GM23248 (cell line): Measurements from ENCODE around the gene RPS10. TPM values are rescaled to one million over a fixed set of nuclear protein-coding genes. Genes with fewer than 3 reads are reported as not detected.
"Not testable (repeated sequence)": the region's sequence is repeated elsewhere in the genome, so short reads cannot be mapped to it uniquely, and the experiment has no call there.

Source experiments
- DNase-seq: peaks from one replicate; pipeline ENCODE4 v3.0.0-alpha.2; 2015
- H2AFZ ChIP-seq: fragments of 200-600 bp; sonication (generic); 2 replicates; pipeline ENCODE4 v1.6.1; 2016; ENCODE audit warnings: antibody characterized with exemption
- H3F3A ChIP-seq: fragments of 200-600 bp; sonication (generic); 2 replicates; pipeline ENCODE4 v1.6.1; 2016; ENCODE audit warnings: mild to moderate bottlenecking, antibody characterized with exemption, mixed run types; ENCODE audit not compliant: insufficient read depth
- H3K27ac ChIP-seq: fragments of 200-600 bp; sonication (generic); 2 replicates; pipeline ENCODE4 v1.5.1; 2016; ENCODE audit warnings: mild to moderate bottlenecking
- H3K27me3 ChIP-seq: fragments of 200-600 bp; sonication (generic); replicated peaks from 2 replicates; pipeline ENCODE4 v1.6.1; 2016; ENCODE audit warnings: mild to moderate bottlenecking; ENCODE audit not compliant: insufficient read depth
- H3K36me3 ChIP-seq: fragments of 200-600 bp; sonication (generic); 2 replicates; pipeline ENCODE4 v1.6.1; 2016; ENCODE audit warnings: low read depth, mild to moderate bottlenecking
- H3K4me1 ChIP-seq: fragments of 200-600 bp; sonication (generic); 2 replicates; pipeline ENCODE4 v1.6.1; 2016; ENCODE audit warnings: mild to moderate bottlenecking; ENCODE audit not compliant: insufficient read depth
- H3K4me2 ChIP-seq: fragments of 200-600 bp; sonication (generic); one replicate; pipeline ENCODE4 v1.6.1; 2016; ENCODE audit warnings: mild to moderate bottlenecking; ENCODE audit not compliant: unreplicated experiment
- H3K4me3 ChIP-seq: fragments of 200-600 bp; sonication (generic); 2 replicates; pipeline ENCODE4 v1.5.1; 2016; ENCODE audit warnings: mild to moderate bottlenecking
- H3K79me2 ChIP-seq: fragments of 200-600 bp; sonication (generic); 2 replicates; pipeline ENCODE4 v1.6.1; 2016; ENCODE audit warnings: mild to moderate bottlenecking; ENCODE audit not compliant: insufficient read depth
- H3K9ac ChIP-seq: fragments of 200-600 bp; sonication (generic); 2 replicates; pipeline ENCODE4 v1.6.1; 2016; ENCODE audit warnings: mild to moderate bottlenecking
- H3K9me2 ChIP-seq: fragments of 200-600 bp; sonication (generic); 2 replicates; pipeline ENCODE4 v1.6.1; 2016; ENCODE audit warnings: mixed run types, mild to moderate bottlenecking, moderate library complexity; ENCODE audit not compliant: insufficient read depth
- H3K9me3 ChIP-seq: fragments of 200-600 bp; sonication (generic); one replicate; pipeline ENCODE4 v1.6.1; 2017; ENCODE audit warnings: low read depth
- H4K20me1 ChIP-seq: fragments of 200-600 bp; sonication (generic); 2 replicates; pipeline ENCODE4 v1.6.0; 2016; ENCODE audit not compliant: insufficient read depth
- EZH2 ChIP-seq: fragments of 200-600 bp; sonication (generic); IDR thresholded peaks from 2 replicates; pipeline ENCODE4 v1.6.1; 2018; ENCODE audit warnings: antibody characterized with exemption, mild to moderate bottlenecking; ENCODE audit not compliant: insufficient read depth, poor library complexity, severe bottlenecking
- EZH2phosphoT487 ChIP-seq: fragments of 200-600 bp; sonication (generic); IDR thresholded peaks from 2 replicates; pipeline ENCODE4 v1.6.1; 2018; ENCODE audit warnings: antibody characterized with exemption, moderate library complexity, mild to moderate bottlenecking, low read depth; ENCODE audit not compliant: insufficient read depth
- WGBS, 2 experiments: methylation state at CpG; one replicate each; pipeline ENCODE4 v1.1.6; 2015 to 2017; ENCODE audit warnings: low lambda C conversion rate in 2 of 2, low coverage in 1 of 2; ENCODE audit errors: missing lambda C conversion rate in 2 of 2; 5-methylcytosine and 5-hydroxymethylcytosine counted together
- in situ Hi-C: fragments of 300-500 bp; cut with MboI; formaldehyde crosslinking; loops from 2 replicates; pipeline ENCODE4 v1.15.0; 2020
- polyA plus RNA-seq: library from polyadenylated mRNA; unstranded; fragments of >200 nt; fragmentation: Nextera tagmentation; extraction: Ambion mirVana; gene quantifications from 2 replicates; pipeline ENCODE4 v1.2.1, GENCODE V29; 2016
- total RNA-seq: library from RNA; depleted of rRNA; stranded (reverse); fragments of >200 nt; shearing (Covaris generic); gene quantifications from 2 replicates; pipeline ENCODE4 v1.2.3, GENCODE V29; 2014

Gene RPS10
- total and polyA plus RNA-seq, 2 experiments from 2014 or later = 596 to 2,539 TPM

DNA sequence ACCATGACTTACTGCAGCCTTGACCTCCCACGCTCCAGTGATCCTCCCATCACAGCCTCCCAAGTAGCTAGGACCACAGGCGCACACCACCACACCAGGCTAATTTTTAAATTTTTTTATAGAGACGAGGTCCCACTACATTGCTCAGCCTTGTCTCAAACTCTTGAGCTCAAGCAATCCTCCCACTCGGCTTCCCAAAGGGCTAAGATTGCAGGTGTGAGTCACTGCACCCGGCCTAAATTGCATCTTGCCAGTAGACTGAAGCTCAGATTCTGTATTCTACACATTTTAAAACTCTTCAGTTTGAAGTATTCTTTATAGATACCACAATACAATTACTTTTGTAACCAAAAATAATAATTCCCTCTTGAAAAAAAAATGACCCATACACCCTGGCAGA is 44.8 kb downstream of the RPS10 start:
- no peaks in the 10 kb centered on the region for H3K9me3 ChIP-seq
- H3K36me3 ChIP-seq = no peaks in the 10 kb centered on the region
- peaks cover 19% of the 10 kb centered on the region for H3K4me1 ChIP-seq
- TF ChIP-seq EZH2phosphoT487 = no peak
- no peak for TF ChIP-seq EZH2
- no peak overlapping the region for H2AFZ ChIP-seq
- no peak overlapping the region for H3K4me3 ChIP-seq
- DNase-seq = peak; percentile 63
- peaks cover 5% of the 10 kb centered on the region; the same call in 1 of the 2 replicates for H4K20me1 ChIP-seq
- H3K79me2 ChIP-seq = peaks cover 100% of the 10 kb centered on the region
- in situ Hi-C loops = loop anchor here (10.0 kb wide), 1 partner anchor 126 kb away; no protein-coding TSS in a partner anchor
- H3K4me2 ChIP-seq = no peak overlapping the region
- no peak overlapping the region for H3K27ac ChIP-seq
- H3K27me3 ChIP-seq = no peaks in the 10 kb centered on the region
- no peaks in the 10 kb centered on the region for H3K9me2 ChIP-seq
- H3F3A ChIP-seq = peaks cover 34% of the 10 kb centered on the region
- H3K9ac ChIP-seq = no peak overlapping the region
- 79 to 83% methylated on average over 5 of the region's 5 CpGs for WGBS, 2 experiments

DNA sequence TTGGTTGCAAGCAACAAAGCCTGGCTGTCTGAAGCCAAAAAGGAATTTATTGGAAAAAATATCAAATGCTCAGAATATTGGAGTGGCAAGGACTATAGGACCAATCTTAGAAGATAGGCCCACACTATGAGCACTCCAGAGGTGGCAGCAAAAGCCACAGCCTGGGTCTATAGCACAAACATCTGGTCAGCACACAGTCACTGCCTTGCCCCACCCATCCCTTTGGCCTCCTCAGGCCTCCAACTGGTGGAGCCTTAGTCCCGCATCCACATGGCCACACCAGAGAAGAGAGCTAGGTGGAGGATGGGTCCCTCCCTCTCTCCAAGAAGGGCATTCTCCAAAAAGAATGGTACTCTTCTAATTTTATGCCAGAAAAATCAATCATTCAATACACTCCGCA is 47.4 kb downstream of the RPS10 start:
- Histone ChIP-seq H3K9ac (no peak overlapping the region), H2AFZ (no peak overlapping the region), H3K9me2 (no peaks in the 10 kb centered on the region), H3K4me3 (no peak overlapping the region), H4K20me1 (peaks cover 4% of the 10 kb centered on the region; the same call in 1 of the 2 replicates), H3K79me2 (peaks cover 100% of the 10 kb centered on the region), H3K36me3 (no peaks in the 10 kb centered on the region), H3K4me1 (peaks cover 12% of the 10 kb centered on the region), H3K27me3 (no peaks in the 10 kb centered on the region), H3K4me2 (no peak overlapping the region), H3K9me3 (no peaks in the 10 kb centered on the region), H3K27ac (no peak overlapping the region), H3F3A (peaks cover 18% of the 10 kb centered on the region)
- no peak for TF ChIP-seq EZH2phosphoT487
- no peak for TF ChIP-seq EZH2
- in situ Hi-C loops = no loop called here
- WGBS, 2 experiments = 79 to 83% methylated on average over 2 of the region's 2 CpGs
- peak; percentile 21 for DNase-seq

GRCh38 chr6:34377984-34378383 is 47.9 kb downstream of the RPS10 start:
- Histone ChIP-seq H3K27ac (no peak overlapping the region), H3K36me3 (no peaks in the 10 kb centered on the region), H4K20me1 (peaks cover 4% of the 10 kb centered on the region; the same call in 1 of the 2 replicates), H3F3A (peaks cover 13% of the 10 kb centered on the region), H3K4me1 (peaks cover 7% of the 10 kb centered on the region; the same call in 1 of the 2 replicates), H3K79me2 (peaks cover 100% of the 10 kb centered on the region), H3K9me3 (no peaks in the 10 kb centered on the region), H3K4me3 (no peak overlapping the region), H3K9ac (no peak overlapping the region), H2AFZ (no peak overlapping the region), H3K4me2 (no peak overlapping the region), H3K9me2 (no peaks in the 10 kb centered on the region), H3K27me3 (no peaks in the 10 kb centered on the region)
- in situ Hi-C loops = no loop called here
- WGBS, 2 experiments = 97 to 99% methylated on average over 5 of the region's 5 CpGs
- TF ChIP-seq EZH2 = no peak
- TF ChIP-seq EZH2phosphoT487 = no peak
- DNase-seq = peak; percentile 9

- DNase-seq, H4K20me1 ChIP-seq, H3K9ac ChIP-seq, in situ Hi-C loops, H3K9me2 ChIP-seq, H3K4me1 ChIP-seq, H3K27ac ChIP-seq, H3K4me2 ChIP-seq, H3K4me3 ChIP-seq, H3K36me3 ChIP-seq, H2AFZ ChIP-seq, H3F3A ChIP-seq, H3K27me3 ChIP-seq, H3K9me3 ChIP-seq: not testable (repeated sequence)
- WGBS, 2 experiments = 97 to 98% methylated on average over 5 of the region's 5 CpGs
- peaks cover 100% of the 10 kb centered on the region for H3K79me2 ChIP-seq
Measured at GRCh38 chr6:34377571-34377970, 48.3 kb downstream of the RPS10 start.

- no peak for DNase-seq
- WGBS, 2 experiments = 94 to 96% methylated on average over 5 of the region's 5 CpGs
- H3K27ac ChIP-seq = no peak overlapping the region
- no peak overlapping the region for H3K4me2 ChIP-seq
- no peaks in the 10 kb centered on the region for H3K9me2 ChIP-seq
- H3K79me2 ChIP-seq = peaks cover 100% of the 10 kb centered on the region
- peaks cover 5% of the 10 kb centered on the region; the same call in 1 of the 2 replicates for H3K4me1 ChIP-seq
- no peak overlapping the region for H3K9ac ChIP-seq
- H4K20me1 ChIP-seq = peaks cover 4% of the 10 kb centered on the region; the same call in 1 of the 2 replicates
- H3K9me3 ChIP-seq = no peaks in the 10 kb centered on the region
- TF ChIP-seq EZH2phosphoT487 (no peak), EZH2 (no peak)
- no peaks in the 10 kb centered on the region for H3K27me3 ChIP-seq
- H3K36me3 ChIP-seq = no peaks in the 10 kb centered on the region
- peaks cover 3% of the 10 kb centered on the region; the same call in 1 of the 2 replicates for H3F3A ChIP-seq
- in situ Hi-C loops = no loop called here
- H3K4me3 ChIP-seq = no peak overlapping the region
- H2AFZ ChIP-seq = no peak overlapping the region
Measured at GRCh38 chr6:34375833-34376232, 50.0 kb downstream of the RPS10 start.
